ENCODE data around the gene RWDD4. TPM values are rescaled to one million over a fixed set of nuclear protein-coding genes. Genes with fewer than 3 reads are reported as not detected.

The RWDD4 gene
- total RNA-seq, 4 donors from 2014 or later: 30.5 to 40.3 (median 30.9) TPM

DNA sequence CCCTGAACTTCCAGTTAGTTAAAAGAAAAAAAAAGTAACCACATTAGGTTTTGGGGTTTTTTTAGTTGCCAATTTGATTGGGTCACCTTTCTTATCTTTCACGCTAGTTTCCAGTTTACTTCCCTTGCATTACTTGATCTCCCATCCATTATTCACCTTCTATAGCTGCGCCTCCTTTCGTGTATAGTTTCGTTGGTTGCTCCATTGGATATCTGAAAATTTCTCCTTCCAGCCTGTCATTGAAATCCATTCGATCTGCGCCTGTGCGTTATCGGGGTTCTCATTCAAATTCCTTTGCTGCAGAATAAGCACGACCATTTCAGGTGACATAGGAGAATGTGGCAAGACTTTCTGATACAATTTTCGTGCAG, 872 bp upstream of the RWDD4 start:
- H3K9me3 ChIP-seq: no peaks in the 10 kb centered on the region

GRCh38 chr4:183658362-183659028, 490 bp downstream of the RWDD4 start:
- Histone ChIP-seq H3K9me3 (no peaks in the 10 kb centered on the region), H3K4me1 (peaks cover 20 to 49% (median 43%) of the 10 kb centered on the region in 4 donors), H3K27ac (replicated peaks in 1 of 4) (peak overlapping the region; percentile 86 to 94 (median 91)), H3K4me3 (peak overlapping the region; percentile 74 to 98 (median 89)), H3K36me3 (peaks cover 0 to 28% (median 9%) of the 10 kb centered on the region in 4 donors), H3K27me3 (no peaks in the 10 kb centered on the region)
- 0% methylated on average over 11 of the region's 39 CpGs for WGBS
- intact Hi-C loops (cut with DNase I): loop anchor here (2.0 to 10.0 kb wide), 3 partner anchors 54 to 186 kb away; no protein-coding TSS in a partner anchor
- TF ChIP-seq POLR2A (IDR thresholded peaks at IDR 0.05; ENCODE audit: low read depth) (no peak), EP300 (IDR thresholded peaks at IDR 0.05) (no peak), POLR2AphosphoS5 (IDR thresholded peaks at IDR 0.05) (no peak), CTCF (IDR thresholded peaks at IDR 0.05) (no peak)
- DNase-seq (ENCODE audit: extremely low spot score): no peak

More for the DNA sequence above, 872 bp upstream of the RWDD4 start:
- Histone ChIP-seq H3K27ac (replicated peaks in 1 of 4) (peak overlapping the region; percentile 86 to 94 (median 91)), H3K27me3 (no peaks in the 10 kb centered on the region), H3K4me3 (peak overlapping the region; percentile 74 to 98 (median 89)), H3K4me1 (peaks cover 20 to 49% (median 43%) of the 10 kb centered on the region in 4 donors), H3K36me3 (peaks cover 0 to 25% (median 8%) of the 10 kb centered on the region in 4 donors)
- WGBS: 8% methylated on average over 10 of the region's 10 CpGs
- intact Hi-C loops (cut with DNase I): loop anchor here (2.0 to 10.0 kb wide), 3 partner anchors 55 to 187 kb away; no protein-coding TSS in a partner anchor
- no peak for DNase-seq (ENCODE audit: extremely low spot score)
- no peak for TF ChIP-seq POLR2A (IDR thresholded peaks at IDR 0.05; ENCODE audit: low read depth)
- TF ChIP-seq POLR2AphosphoS5 (IDR thresholded peaks at IDR 0.05): no peak
- no peak for TF ChIP-seq EP300 (IDR thresholded peaks at IDR 0.05)
- TF ChIP-seq CTCF (IDR thresholded peaks at IDR 0.05): no peak

GRCh38 chr4:183657564-183657963, 1.4 kb downstream of the RWDD4 start:
- intact Hi-C loops (cut with DNase I): loop anchor here (5.0 to 10.0 kb wide), 2 partner anchors 53 to 155 kb away; no protein-coding TSS in a partner anchor

GRCh38 chr4:183645326-183645725, 13.7 kb downstream of the RWDD4 start:
- Histone ChIP-seq H3K9me3 (no peaks in the 10 kb centered on the region), H3K27me3 (no peaks in the 10 kb centered on the region), H3K4me3 (no peak overlapping the region), H3K27ac (replicated peaks in 1 of 4) (no peak overlapping the region), H3K36me3 (peaks cover 41 to 84% (median 65%) of the 10 kb centered on the region in 4 donors), H3K4me1 (no peaks in the 10 kb centered on the region)
- intact Hi-C loops (cut with DNase I): no loop called here
- 82% methylated on average over 7 of the region's 7 CpGs for WGBS
- TF ChIP-seq POLR2A (IDR thresholded peaks at IDR 0.05; ENCODE audit: low read depth) (no peak), CTCF (IDR thresholded peaks at IDR 0.05) (no peak), POLR2AphosphoS5 (IDR thresholded peaks at IDR 0.05) (no peak), EP300 (IDR thresholded peaks at IDR 0.05) (no peak)
- DNase-seq (ENCODE audit: extremely low spot score): no peak

More at GRCh38 chr4:183657564-183657963, 1.4 kb downstream of the RWDD4 start:
- DNase-seq (ENCODE audit: extremely low spot score): no peak
- H3K27ac ChIP-seq (replicated peaks in 1 of 4): no peak overlapping the region
- peaks cover 7 to 35% (median 17%) of the 10 kb centered on the region in 4 donors for H3K36me3 ChIP-seq
- peaks cover 20 to 49% (median 43%) of the 10 kb centered on the region in 4 donors for H3K4me1 ChIP-seq
- whole genome bisulfite sequencing: 82% methylated on average over 3 of the region's 3 CpGs
- no peaks in the 10 kb centered on the region for H3K27me3 ChIP-seq
- peak overlapping the region; percentile 74 to 98 (median 89) for H3K4me3 ChIP-seq
- H3K9me3 ChIP-seq: no peaks in the 10 kb centered on the region
- no peak for TF ChIP-seq CTCF (IDR thresholded peaks at IDR 0.05)
- no peak for TF ChIP-seq POLR2AphosphoS5 (IDR thresholded peaks at IDR 0.05)
- no peak for TF ChIP-seq POLR2A (IDR thresholded peaks at IDR 0.05; ENCODE audit: low read depth)
- no peak for TF ChIP-seq EP300 (IDR thresholded peaks at IDR 0.05)
